GM21786 (cell line): ENCODE data around the gene GTF2IRD1.
"Not testable (repeated sequence)": the region's sequence is repeated elsewhere in the genome, so short reads cannot be mapped to it uniquely, and the experiment has no call there.

Experiments used
- ATAC-seq: cut with Tn5 transposase; IDR thresholded peaks from one replicate; pipeline ENCODE4 v1.9.1; 2021; ENCODE audit not compliant: unreplicated experiment

The GTF2IRD1 gene, protein sequence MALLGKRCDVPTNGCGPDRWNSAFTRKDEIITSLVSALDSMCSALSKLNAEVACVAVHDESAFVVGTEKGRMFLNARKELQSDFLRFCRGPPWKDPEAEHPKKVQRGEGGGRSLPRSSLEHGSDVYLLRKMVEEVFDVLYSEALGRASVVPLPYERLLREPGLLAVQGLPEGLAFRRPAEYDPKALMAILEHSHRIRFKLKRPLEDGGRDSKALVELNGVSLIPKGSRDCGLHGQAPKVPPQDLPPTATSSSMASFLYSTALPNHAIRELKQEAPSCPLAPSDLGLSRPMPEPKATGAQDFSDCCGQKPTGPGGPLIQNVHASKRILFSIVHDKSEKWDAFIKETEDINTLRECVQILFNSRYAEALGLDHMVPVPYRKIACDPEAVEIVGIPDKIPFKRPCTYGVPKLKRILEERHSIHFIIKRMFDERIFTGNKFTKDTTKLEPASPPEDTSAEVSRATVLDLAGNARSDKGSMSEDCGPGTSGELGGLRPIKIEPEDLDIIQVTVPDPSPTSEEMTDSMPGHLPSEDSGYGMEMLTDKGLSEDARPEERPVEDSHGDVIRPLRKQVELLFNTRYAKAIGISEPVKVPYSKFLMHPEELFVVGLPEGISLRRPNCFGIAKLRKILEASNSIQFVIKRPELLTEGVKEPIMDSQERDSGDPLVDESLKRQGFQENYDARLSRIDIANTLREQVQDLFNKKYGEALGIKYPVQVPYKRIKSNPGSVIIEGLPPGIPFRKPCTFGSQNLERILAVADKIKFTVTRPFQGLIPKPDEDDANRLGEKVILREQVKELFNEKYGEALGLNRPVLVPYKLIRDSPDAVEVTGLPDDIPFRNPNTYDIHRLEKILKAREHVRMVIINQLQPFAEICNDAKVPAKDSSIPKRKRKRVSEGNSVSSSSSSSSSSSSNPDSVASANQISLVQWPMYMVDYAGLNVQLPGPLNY

DNA sequence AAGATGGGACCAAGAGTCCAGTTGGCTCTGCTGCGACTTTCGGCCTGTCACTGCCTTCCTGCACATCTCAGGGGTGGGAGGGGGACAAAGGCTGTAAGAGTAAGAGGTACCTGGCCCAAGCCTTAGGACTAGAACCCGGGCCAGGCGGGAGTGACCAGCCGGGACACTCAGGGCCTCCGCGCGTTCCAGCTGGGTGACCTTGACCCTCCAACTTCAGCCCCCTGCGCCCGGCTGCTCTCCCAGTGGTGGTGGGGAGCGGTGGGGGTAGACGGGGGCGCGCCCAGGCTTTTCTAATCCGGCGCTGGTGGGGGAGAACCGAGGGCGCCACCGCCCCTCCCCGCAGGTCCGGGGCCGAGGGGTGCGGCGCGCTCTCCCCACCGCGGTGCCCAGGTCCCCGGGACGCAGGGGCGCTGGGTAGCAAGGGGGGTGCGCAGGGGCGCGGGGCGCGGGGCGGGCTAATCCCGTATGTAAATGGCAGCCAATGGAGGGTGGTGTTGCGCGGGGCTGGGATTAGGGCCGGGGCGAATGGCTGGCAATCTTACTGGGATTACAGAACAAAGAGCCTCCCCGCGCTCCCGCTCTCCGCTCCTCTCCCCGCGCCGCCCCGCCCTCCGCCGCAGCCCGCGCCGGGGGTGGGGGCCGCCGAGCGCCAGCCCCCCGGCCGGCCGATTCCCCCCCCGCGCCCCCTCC lies at the start of gene GTF2IRD1:
GTF2IRD1 (plus strand) TSS at position 585 of the 690 bp plus-strand sequence. CDS start 54,175 bp downstream, outside the sequence.
- ATAC-seq, result no peak

DNA sequence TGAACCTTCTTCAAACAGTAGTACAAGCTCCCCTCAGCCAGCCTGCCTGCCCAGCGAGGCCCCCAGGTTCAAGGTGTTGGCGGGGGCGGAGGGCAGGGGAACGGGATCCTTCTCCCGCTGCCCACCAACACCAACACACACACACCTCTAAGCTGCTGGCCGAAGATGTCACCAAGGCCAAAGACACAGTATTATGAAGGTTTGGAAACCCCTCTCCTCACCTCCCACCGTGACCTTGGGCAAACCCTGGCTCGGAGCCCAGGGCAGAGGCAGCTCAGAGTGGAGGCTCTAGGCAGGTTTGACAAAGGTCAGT lies 49.4 kb upstream of the GTF2IRD1 start:
- ATAC-seq, result no peak

DNA sequence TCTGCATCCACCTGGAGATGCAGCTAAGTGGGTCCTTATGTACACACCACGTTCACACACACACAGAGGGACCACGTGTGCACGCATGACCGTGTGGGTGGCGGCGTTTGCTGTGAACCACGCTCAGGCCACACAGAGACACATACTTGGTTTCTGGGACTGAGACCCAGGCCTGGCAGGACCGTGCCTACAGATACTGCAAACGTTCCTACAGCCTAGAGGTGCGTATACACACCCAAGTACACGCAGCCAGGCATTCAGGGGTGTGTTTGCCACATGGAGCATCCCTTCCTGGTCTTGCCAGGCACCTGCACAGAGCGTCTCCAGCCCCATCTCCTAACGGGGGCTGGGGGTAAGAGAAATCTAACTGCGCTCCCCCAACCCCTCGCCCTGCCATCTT lies 49.0 kb upstream of the GTF2IRD1 start:
- no peak for ATAC-seq

DNA sequence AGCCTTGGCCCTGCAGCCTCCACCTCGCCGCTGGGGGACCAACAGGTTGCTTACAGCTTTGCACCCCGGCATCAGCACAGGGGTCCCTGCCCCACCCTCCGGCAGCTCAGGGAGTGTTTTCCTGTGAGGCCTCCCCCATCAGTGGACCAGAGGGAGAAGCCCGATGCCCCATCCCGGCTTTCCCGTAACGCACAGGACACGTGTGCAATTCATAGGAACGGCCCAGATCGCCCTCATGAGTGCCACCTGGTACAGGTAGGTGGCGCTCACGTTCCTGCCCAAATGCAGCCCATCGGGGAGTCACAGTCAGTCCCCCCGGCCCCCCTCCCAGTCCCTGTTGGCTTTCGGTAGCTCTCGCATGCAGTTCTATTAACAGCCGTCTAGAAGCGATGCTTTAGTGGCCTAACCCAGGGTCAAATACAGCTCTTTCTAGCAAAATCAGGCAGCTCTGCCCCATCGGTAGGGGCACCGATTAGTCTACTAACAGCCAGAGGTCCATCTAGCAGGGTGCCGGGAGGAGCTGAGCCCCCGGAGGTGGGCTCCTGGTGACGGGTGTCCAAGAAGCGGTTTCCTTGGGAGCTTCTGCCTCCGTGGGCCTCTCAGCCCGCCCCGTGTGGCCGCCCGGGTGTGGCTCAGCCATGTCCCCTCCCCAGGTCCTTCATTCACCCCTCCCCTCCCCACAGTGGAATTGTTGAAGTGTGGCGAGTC lies 48.4 kb upstream of the GTF2IRD1 start:
- no peak for ATAC-seq

DNA sequence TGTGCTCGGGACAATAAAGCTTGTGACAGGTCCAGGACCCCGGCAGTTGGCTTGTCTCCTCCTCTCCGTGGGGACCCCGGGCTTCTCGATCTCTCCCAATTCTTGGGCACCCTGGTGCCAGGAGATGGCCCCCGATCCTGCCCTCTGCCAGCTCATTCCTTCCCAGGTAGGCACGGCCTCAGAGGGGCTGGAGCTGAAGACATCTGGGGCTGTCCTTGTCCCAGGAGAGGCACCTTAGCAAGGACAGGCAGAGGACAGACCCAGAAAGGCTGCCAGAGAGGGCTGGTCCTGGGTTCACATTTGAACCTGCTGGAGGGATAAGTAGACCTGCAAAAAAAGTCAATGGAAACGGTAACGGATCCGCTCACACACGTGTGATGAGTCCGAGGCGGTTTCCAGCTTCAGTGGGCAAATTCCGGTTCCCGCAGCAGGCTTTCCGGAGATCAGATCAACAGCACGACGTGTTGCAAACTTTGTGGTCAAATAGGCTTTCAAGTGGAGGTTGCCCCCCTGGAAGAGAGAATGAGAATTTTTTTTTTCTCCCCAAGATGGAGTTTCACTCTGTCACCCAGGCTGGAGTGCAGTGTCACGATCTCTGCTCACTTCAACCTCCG lies 47.7 kb upstream of the GTF2IRD1 start:
- ATAC-seq, result no peak

DNA sequence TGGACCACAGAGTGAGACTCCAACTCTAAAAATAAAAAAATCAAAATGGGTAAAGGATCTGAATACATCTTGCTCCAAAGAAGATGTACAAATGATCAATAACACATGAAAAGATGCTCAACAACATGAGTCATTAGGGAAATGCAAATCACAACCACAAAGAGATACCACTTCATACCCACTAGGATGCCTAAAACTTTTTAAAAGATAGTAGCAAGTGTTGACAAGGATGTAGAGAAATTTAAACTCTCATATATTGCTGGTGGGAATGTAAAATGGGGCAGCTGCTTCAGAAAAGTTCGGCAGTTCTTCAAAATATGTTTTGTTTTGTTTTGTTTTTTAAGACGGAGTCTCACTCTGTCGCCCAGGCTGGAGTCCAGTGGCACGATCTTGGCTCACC lies 45.7 kb upstream of the GTF2IRD1 start:
- no peak for ATAC-seq

DNA sequence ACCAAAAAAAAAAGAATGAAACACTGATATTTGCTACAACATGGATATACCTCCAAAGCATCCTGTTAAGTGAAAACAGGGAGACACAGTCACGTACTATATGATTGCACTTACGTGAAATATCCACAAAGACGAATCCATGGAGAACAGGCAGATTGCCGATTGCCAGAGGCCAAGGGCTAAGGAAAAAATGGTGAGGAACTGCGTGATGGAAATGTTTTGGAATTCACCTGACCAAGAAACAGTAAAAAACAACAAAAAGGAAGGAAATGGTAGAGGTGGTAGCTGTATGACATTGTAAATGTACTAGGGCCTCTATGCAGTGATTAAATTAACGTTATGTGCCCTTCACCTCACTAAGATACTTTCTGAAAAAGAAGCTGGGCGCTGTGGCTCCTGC lies 44.1 kb upstream of the GTF2IRD1 start:
- ATAC-seq, result no peak

DNA sequence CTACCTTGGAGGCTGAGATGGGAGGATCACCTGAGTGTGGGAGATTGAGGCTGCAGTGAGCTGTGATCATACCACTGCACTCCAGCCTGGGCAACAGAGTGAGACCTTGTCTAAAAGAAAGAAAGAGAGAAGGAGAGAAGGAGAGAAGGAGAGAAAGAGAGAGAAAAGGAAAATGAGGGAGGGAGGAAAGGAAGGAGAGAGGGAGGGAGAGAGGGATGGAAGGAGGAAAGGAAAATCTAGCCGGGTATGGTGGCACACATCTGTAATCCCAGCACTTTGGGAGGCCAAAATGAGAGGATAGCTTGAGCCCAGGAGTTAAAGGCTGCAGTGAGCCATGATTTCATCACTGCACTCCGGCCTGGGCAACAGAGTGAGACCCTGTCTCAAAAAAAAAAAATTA lies 42.9 kb upstream of the GTF2IRD1 start:
- no peak for ATAC-seq

DNA sequence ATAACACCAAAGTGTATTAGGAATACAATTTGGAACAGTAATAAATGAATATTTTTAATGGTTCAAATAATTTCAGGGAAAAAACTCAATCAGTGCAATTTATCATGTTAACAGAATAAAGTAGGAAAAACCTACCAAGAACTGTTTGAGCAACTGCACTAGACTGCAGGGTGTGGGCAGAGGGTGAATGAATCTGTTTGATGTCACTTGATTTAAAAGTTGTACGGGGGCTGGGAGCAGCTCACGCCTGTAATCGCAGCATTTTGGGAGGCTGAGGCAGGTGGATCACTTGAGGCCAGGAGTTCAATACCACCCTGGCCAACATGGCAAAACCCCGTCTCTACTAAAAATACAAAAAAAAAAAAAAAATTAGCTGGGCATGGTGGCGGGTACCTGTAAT lies 42.1 kb upstream of the GTF2IRD1 start:
- ATAC-seq, result not testable (repeated sequence)

DNA sequence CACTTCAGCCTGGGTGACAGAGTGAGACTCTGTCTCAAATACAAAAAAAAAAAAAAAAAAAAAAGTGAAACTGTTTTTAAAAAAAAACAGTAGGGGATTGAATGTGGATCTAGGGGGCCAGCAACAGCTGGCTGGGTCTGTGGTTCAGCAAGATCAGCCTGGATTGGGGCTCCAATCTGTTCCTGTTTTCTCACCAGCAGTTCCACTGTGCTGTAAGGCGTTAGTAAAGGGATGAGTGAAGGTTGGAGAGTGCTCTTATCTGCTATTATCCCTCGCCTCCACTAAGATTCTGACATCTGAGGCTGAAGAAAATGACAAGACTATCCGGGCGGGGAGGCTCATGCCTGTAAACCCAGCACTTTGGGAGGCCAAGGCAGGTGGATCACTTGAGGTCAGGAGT lies 41.6 kb upstream of the GTF2IRD1 start:
- ATAC-seq, result no peak

DNA sequence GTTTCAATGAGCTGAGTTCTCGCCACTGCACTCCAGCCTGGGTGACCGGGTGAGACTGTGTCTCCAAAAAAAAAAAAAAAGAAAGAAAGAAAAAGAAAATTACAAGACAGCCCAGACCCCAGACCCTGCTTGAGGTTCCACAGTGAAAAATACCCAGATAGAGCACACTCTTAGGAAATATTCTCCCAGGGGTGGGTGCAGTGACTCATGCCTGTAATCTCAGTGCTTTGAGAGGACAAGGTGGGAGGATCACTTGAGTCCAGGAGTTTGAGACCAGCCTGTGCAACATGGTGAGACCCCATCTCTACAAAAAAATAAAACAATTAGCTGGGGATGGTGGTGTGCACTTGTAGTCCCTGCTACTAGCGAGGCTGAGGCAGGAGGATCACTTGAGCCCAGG lies 41.1 kb upstream of the GTF2IRD1 start:
- no peak for ATAC-seq

DNA sequence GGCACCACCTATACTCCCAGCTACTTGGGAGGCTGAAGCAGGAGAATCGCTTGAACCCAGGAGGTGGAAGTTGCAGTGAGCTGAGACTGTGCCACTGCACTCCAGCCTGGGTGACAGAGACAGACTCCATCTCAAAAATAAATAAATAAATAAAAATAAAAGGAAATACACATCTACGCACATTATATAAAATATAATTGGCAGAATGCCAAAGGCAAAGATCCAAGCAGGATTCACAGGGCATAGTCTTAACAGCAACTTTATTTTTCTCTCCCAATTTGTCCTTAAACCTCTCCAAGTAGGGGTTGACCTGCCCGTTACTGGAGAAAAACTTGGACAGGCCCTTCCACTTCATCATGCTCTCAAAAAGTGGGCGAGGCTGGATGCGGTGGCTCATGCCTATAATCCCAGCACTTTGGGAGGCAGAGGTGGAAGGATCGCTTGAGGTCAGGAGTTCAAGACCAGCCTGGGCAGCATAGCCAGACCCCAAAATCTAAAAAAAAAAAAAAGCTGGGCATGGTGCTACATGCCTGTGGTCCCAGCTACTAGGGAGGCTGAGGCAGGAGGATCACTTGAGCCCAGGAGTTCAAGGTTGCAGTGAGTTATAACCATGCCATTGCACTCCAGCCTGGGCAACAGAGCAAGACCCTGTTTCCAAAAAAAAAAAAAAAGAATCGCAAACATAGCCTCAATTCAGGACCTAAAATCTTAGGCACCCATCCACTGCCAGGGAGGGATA lies 38.9 kb upstream of the GTF2IRD1 start:
- ATAC-seq, result not testable (repeated sequence)

DNA sequence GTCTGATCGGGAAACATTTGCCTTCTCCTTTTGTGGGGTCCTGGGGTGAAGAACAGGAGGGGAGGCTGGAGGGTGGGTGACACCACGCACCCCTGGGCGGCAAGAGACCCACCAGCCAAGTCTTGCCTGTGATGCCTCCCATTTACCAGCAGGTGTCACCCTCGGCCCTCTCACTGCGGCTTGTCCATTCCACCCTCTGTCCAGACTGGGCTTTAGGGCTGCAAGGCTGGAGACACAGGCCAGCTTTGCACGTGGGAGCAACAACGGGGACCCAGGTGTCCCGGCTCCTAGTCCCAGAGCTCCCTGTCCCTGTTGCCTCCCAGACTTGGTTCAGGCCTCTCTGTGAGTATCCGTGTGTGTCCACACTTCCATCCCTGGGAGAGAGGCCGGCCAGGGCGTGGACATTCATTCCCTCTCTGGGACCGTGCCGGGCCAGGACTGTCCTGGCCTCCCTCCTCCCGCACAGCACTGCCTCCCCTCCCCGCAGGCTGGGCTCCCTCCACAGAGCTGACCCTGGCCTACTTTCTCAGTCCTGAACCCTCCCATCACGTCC lies 36.2 kb upstream of the GTF2IRD1 start:
- ATAC-seq, result no peak

DNA sequence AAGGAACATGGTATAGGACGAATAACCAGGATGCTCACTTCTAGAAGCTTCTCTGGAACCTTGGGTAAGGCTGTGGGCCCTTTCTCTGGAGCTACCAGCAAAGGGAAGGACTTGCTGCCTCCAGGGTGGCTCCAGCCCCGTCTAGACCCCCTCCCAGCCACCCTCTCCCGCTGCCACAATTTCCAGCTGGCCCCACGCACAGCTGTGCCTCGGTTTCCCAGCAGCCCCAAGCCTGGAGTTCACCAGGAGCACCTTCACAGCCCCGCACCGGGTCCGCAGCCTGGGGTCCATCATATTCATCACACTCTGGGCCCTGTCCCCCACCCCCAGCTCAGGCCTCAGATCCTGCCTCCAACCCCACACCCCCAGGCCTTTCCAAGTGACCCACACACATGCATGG lies 35.6 kb upstream of the GTF2IRD1 start:
- no peak for ATAC-seq

DNA sequence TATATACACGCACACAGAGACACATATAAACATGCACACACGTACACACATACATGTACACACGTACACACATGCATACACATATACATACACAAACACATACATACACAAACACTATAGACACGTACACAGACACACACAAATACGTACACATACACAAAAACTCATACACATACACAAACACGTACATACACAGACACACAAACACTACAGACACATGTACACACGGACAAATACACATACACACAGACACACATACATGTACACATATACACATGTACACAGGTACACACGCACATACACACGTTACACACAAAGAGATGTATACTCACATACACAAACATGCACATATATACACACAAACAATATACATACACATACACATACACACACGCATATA lies 35.2 kb upstream of the GTF2IRD1 start:
- ATAC-seq, result no peak

DNA sequence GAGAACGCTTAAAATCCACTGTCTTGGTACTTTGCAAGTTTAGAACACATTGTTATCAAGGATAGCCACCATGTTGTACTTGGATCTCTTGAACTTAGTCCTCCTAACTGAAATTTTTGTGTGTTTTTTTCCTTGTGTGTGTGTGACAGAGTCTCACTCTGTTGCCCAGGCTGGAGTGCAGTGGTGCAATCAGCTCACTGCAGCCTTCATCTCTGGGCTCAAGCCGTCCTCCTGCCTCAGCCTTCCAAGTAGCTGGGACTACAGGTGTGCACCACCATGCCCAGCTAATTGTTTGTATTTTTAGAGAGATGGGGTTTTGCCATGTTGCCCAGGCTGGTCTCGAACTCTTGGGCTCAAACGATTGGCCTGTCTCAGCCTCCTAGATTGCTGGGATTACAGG lies 34.5 kb upstream of the GTF2IRD1 start:
- not testable (repeated sequence) for ATAC-seq

DNA sequence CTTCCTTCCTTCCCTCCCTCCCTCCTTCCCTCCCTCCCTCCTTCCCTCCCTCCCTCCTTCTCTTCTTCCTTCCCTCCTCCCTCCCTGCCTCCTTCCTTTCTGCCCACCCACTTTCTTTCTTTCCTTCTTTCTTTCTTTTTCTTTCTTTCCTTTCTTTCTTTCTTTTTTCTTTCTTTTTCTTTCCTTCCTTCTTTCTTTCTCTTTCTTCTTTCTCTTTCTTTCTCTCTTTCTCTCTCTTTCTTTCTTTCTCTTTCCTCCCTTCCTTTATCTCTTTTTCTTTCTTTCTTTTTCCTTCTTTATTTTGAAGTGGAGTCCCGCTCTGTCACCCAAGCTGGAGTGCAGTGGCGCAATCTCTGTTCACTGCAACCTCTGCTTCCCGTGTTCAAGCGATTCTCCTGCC lies 33.7 kb upstream of the GTF2IRD1 start:
- no peak for ATAC-seq

DNA sequence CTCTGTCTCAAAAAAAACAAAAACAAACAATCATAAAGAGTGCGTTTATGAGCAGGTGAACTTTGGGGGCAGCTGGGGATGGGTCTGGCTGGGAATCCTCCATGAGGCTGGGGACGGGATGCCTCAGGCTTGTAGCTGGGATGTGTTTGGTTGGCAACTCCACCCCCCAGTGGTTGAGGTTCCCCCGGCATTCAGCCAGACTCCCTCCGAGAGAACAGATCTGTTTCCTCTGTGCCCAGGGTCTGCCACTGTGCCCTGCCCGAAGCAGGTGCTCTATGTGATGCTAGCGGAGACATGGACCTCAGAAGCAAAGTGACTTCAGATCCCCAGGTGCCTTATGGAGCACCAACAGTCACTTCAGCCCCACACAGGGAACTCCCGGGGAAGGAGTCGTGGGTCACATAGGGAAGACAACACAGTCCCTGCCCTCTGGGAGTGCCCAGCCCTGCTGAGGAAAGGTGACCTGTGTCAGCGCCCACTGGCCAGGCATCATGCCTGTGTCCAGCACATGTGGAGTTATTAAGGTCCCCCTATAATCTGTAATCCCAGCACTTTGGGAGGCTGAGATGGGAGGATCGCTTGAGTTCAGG lies 29.3 kb upstream of the GTF2IRD1 start:
- no peak for ATAC-seq

DNA sequence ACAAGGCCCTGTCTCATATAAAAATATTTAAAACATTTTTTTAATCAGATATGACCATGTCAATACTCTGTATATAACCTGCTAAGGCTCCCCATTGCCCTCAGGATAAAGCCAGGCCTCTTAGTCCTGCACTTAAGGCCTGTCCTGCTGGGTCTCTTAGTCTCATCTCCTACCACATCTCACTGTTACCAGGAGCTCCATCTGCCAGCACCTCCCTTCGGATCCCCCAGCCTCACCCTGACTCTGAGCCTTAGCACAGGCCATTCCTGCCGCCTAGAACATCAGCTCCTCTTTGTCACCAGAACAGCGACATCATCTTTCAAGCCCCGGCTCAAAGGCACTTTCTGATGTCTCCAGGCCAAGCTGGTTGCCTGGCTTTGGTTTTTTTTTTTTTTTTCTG lies 25.7 kb upstream of the GTF2IRD1 start:
- no peak for ATAC-seq
